H9 (cell line): ENCODE data around the gene CYP4F2. TPM values are rescaled to one million over a fixed set of nuclear protein-coding genes. Genes with fewer than 3 reads are reported as not detected.

Experiments used
- DNase-seq: peaks from one replicate; pipeline ENCODE4 v3.0.0-alpha.2; 2017
- H2AFZ ChIP-seq: one replicate; pipeline ENCODE4 v1.6.1; 2013; ENCODE audit warnings: mild to moderate bottlenecking, low read length, control low read depth, moderate library complexity
- H2AK5ac ChIP-seq: 2 replicates; pipeline ENCODE4 v1.6.1; 2013; ENCODE audit warnings: low read length, control low read depth, mixed read lengths; ENCODE audit not compliant: insufficient read length
- H2BK120ac ChIP-seq: one replicate; pipeline ENCODE4 v1.6.1; 2013; ENCODE audit warnings: low read depth, mild to moderate bottlenecking, low read length, control low read depth, inconsistent platforms; ENCODE audit not compliant: poor library complexity, severe bottlenecking
- H2BK12ac ChIP-seq: 2 replicates; pipeline ENCODE4 v1.6.1; 2013; ENCODE audit warnings: low read length, control low read depth, mixed read lengths, low read depth; ENCODE audit not compliant: insufficient read length
- H2BK15ac ChIP-seq: 2 replicates; pipeline ENCODE4 v1.6.1; 2013; ENCODE audit warnings: low read depth, low read length, control low read depth
- H2BK20ac ChIP-seq: one replicate; pipeline ENCODE4 v1.6.1; 2013; ENCODE audit warnings: low read depth, mild to moderate bottlenecking, low read length, control low read depth, inconsistent platforms; ENCODE audit not compliant: poor library complexity, severe bottlenecking
- H2BK5ac ChIP-seq: 2 replicates; pipeline ENCODE4 v1.6.1; 2013; ENCODE audit warnings: low read length, control low read depth, mixed read lengths; ENCODE audit not compliant: insufficient read length
- H3K14ac ChIP-seq: 2 replicates; pipeline ENCODE4 v1.6.1; 2013; ENCODE audit warnings: low read length, control low read depth; ENCODE audit not compliant: insufficient read depth
- H3K18ac ChIP-seq: 2 replicates; pipeline ENCODE4 v1.6.1; 2013; ENCODE audit warnings: low read depth, mild to moderate bottlenecking, mixed read lengths, low read length, control low read depth; ENCODE audit not compliant: insufficient read length
- H3K23ac ChIP-seq: 2 replicates; pipeline ENCODE4 v1.6.1; 2013; ENCODE audit warnings: low read length, control low read depth, mixed read lengths, low read depth; ENCODE audit not compliant: insufficient read length
- H3K23me2 ChIP-seq: 2 replicates; pipeline ENCODE4 v1.6.1; 2013; ENCODE audit warnings: low read depth, mild to moderate bottlenecking, mixed read lengths, low read length, control low read depth; ENCODE audit not compliant: insufficient read length, poor library complexity, severe bottlenecking
- H3K27ac ChIP-seq: 2 replicates; pipeline ENCODE4 v1.5.1; 2013; ENCODE audit warnings: low read length, control low read depth, mixed read lengths, low read depth; ENCODE audit not compliant: insufficient read length
- H3K27me3 ChIP-seq: 2 replicates; pipeline ENCODE4 v1.6.1; 2013; ENCODE audit warnings: low read length, control low read depth, inconsistent platforms; ENCODE audit not compliant: insufficient read depth
- H3K4ac ChIP-seq: 2 replicates; pipeline ENCODE4 v1.6.1; 2013; ENCODE audit warnings: low read depth, mild to moderate bottlenecking, control low read depth, inconsistent platforms, low read length, moderate library complexity
- H3K4me1 ChIP-seq: 2 replicates; pipeline ENCODE4 v1.6.1; 2013; ENCODE audit warnings: low read length, control low read depth, inconsistent platforms; ENCODE audit not compliant: insufficient read depth
- H3K4me2 ChIP-seq: 2 replicates; pipeline ENCODE4 v1.6.1; 2013; ENCODE audit warnings: low read length, control low read depth, mixed read lengths; ENCODE audit not compliant: insufficient read length, insufficient read depth
- H3K56ac ChIP-seq: 2 replicates; pipeline ENCODE4 v1.6.1; 2013; ENCODE audit warnings: low read depth, mild to moderate bottlenecking, mixed read lengths, low read length, control low read depth; ENCODE audit not compliant: insufficient read length
- H3K79me1 ChIP-seq: 2 replicates; pipeline ENCODE4 v1.6.1; 2013; ENCODE audit warnings: low read depth, mild to moderate bottlenecking, moderate library complexity, low read length, control low read depth, inconsistent platforms; ENCODE audit not compliant: insufficient read depth, poor library complexity, severe bottlenecking
- H3K79me2 ChIP-seq: 2 replicates; pipeline ENCODE4 v1.6.1; 2013; ENCODE audit warnings: low read length, control low read depth, inconsistent platforms; ENCODE audit not compliant: insufficient read depth
- H3K9ac ChIP-seq: 2 replicates; pipeline ENCODE4 v1.6.1; 2013; ENCODE audit warnings: low read length, control low read depth, mixed read lengths; ENCODE audit not compliant: insufficient read length; ENCODE audit errors: extremely low read depth
- H3K9me3 ChIP-seq: one replicate; pipeline ENCODE4 v1.6.1; 2013; ENCODE audit warnings: low read depth, low read length, inconsistent platforms; ENCODE audit not compliant: control insufficient read depth
- H3T11ph ChIP-seq: one replicate; pipeline ENCODE4 v1.6.1; 2013; ENCODE audit warnings: mild to moderate bottlenecking, low read length, control low read depth, inconsistent platforms
- H4K20me1 ChIP-seq: one replicate; pipeline ENCODE4 v1.6.1; 2013; ENCODE audit not compliant: control insufficient read depth, insufficient read length, insufficient read depth
- H4K5ac ChIP-seq: 2 replicates; pipeline ENCODE4 v1.6.1; 2013; ENCODE audit warnings: low read depth, mild to moderate bottlenecking, mixed read lengths, low read length, control low read depth; ENCODE audit not compliant: insufficient read length
- H4K8ac ChIP-seq: replicated peaks from 2 replicates; pipeline ENCODE4 v1.6.1; 2013; ENCODE audit warnings: low read length, control low read depth, mixed read lengths, low read depth; ENCODE audit not compliant: insufficient read length
- H4K91ac ChIP-seq: 2 replicates; pipeline ENCODE4 v1.6.1; 2013; ENCODE audit warnings: low read depth, mild to moderate bottlenecking, moderate library complexity, mixed read lengths, low read length, control low read depth; ENCODE audit not compliant: insufficient read length
- H3K27ac Mint-ChIP-seq, 3 experiments: 2 replicates in 2 of 3; 3 replicates in 1 of 3; pipeline ENCODE4 v1.8.0; 2020 to 2021; ENCODE audit warnings: mixed read lengths in 3 of 3, mild to moderate bottlenecking in 1 of 3, moderate library complexity in 1 of 3
- H3K27me3 Mint-ChIP-seq: 2 replicates; pipeline ENCODE4 v1.8.0; 2021; ENCODE audit warnings: low read depth, mild to moderate bottlenecking, moderate library complexity, mixed read lengths
- H3K36me3 Mint-ChIP-seq, 3 experiments: 2 replicates in 2 of 3; 3 replicates in 1 of 3; pipeline ENCODE4 v1.8.0; 2020 to 2021; ENCODE audit warnings: low read depth in 3 of 3, mixed read lengths in 3 of 3; ENCODE audit not compliant: insufficient read depth in 1 of 3
- H3K4me1 Mint-ChIP-seq, 2 experiments: 2 replicates each; pipeline ENCODE4 v1.8.0; 2020; ENCODE audit warnings: mixed read lengths in 2 of 2
- H3K4me3 Mint-ChIP-seq, 2 experiments: 2 replicates in 1 of 2; 3 replicates in 1 of 2; pipeline ENCODE4 v1.8.0; 2020 to 2021; ENCODE audit warnings: mild to moderate bottlenecking in 2 of 2, mixed read lengths in 2 of 2, moderate library complexity in 1 of 2
- H3K9me3 Mint-ChIP-seq, 2 experiments: 2 replicates in 1 of 2; 3 replicates in 1 of 2; pipeline ENCODE4 v1.8.0; 2020; ENCODE audit warnings: mild to moderate bottlenecking in 2 of 2, mixed read lengths in 2 of 2, moderate library complexity in 1 of 2
- WGBS: extraction: QIAGEN DNeasy Blood & Tissue Kit; methylation state at CpG from one replicate; pipeline ENCODE4 v1.1.7; 2013; ENCODE audit warnings: missing lambda C conversion rate, low lambda C conversion rate, mixed read lengths; ENCODE audit not compliant: insufficient read length; ENCODE audit errors: extremely low coverage; 5-methylcytosine and 5-hydroxymethylcytosine counted together
- total RNA-seq: library from RNA; stranded (reverse); gene quantifications from 2 replicates; pipeline ENCODE4 v1.2.1, GENCODE V29; 2021
- TF ChIP-seq, protein P1 (sequence below): fragments of 200-600 bp; sonication (generic); conservative IDR thresholded peaks from 3 replicates; pipeline ENCODE4 v1.8.0; 2021; ENCODE audit warnings: antibody characterized with exemption, mild to moderate bottlenecking

Gene CYP4F2
- total RNA-seq, 1 experiment from 2014 or later: not detected

DNA sequence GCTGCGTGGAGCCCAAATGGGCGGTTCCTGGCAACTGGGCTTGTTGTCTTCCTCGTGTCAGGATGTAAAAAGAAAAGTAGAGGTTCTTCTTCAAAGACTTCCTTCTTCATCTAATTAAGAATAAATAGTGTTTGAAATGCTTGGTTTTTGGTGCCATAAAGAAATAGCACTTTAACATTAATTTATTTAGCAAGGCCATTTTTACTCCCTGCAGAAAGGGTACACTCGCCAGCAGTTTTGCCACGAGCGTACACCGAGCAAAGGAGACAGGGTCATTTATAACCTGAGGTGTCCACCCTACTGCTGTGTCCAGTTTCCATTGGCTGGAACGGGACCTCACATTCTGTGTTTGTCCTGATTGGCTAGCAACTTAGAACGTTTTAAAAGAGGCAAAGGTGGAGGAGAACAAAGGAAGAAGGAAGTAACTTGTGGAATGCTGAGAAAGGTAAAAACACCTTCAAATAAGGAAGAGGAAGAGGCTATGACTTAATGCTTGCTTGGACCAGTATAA is 60.6 kb downstream of the CYP4F2 start:
- H3K14ac ChIP-seq: no peak overlapping the region
- H3K4me2 ChIP-seq: no peak overlapping the region
- peaks cover 74% of the 10 kb centered on the region for H3K9me3 ChIP-seq
- no peaks in the 10 kb centered on the region for H3K27me3 ChIP-seq
- H2AFZ ChIP-seq: no peak overlapping the region
- no peaks in the 10 kb centered on the region for H3K79me2 ChIP-seq
- H3K4ac ChIP-seq: no peak overlapping the region
- no peak overlapping the region for H2BK12ac ChIP-seq
- no peak overlapping the region for H3K27ac ChIP-seq
- H3K56ac ChIP-seq: no peak overlapping the region
- H2BK20ac ChIP-seq: no peak overlapping the region
- H4K20me1 ChIP-seq: no peaks in the 10 kb centered on the region
- H3K4me1 Mint-ChIP-seq: no peaks in the 10 kb centered on the region
- H2BK120ac ChIP-seq: no peak overlapping the region
- H3K4me1 ChIP-seq: no peaks in the 10 kb centered on the region
- no peak overlapping the region for H4K91ac ChIP-seq
- TF ChIP-seq, protein P1, sequence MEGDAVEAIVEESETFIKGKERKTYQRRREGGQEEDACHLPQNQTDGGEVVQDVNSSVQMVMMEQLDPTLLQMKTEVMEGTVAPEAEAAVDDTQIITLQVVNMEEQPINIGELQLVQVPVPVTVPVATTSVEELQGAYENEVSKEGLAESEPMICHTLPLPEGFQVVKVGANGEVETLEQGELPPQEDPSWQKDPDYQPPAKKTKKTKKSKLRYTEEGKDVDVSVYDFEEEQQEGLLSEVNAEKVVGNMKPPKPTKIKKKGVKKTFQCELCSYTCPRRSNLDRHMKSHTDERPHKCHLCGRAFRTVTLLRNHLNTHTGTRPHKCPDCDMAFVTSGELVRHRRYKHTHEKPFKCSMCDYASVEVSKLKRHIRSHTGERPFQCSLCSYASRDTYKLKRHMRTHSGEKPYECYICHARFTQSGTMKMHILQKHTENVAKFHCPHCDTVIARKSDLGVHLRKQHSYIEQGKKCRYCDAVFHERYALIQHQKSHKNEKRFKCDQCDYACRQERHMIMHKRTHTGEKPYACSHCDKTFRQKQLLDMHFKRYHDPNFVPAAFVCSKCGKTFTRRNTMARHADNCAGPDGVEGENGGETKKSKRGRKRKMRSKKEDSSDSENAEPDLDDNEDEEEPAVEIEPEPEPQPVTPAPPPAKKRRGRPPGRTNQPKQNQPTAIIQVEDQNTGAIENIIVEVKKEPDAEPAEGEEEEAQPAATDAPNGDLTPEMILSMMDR: no peak
- H4K5ac ChIP-seq: no peak overlapping the region
- no peak overlapping the region for H4K8ac ChIP-seq
- no peak overlapping the region for H2BK5ac ChIP-seq
- peaks cover 4% of the 10 kb centered on the region for H3K27me3 Mint-ChIP-seq
- no peak overlapping the region for H3K4me3 Mint-ChIP-seq
- H3K27ac Mint-ChIP-seq: no peak overlapping the region
- H3K9ac ChIP-seq: no peak overlapping the region
- H3K79me1 ChIP-seq: no peaks in the 10 kb centered on the region
- no peak overlapping the region for H2AK5ac ChIP-seq
- H3K23ac ChIP-seq: no peak overlapping the region
- H3K23me2 ChIP-seq: no peaks in the 10 kb centered on the region
- peaks cover 49 to 51% of the 10 kb centered on the region in 2 experiments for H3K9me3 Mint-ChIP-seq
- no CpG with 5 or more reads among the region's 9 CpGs for WGBS
- no peak overlapping the region for H3K18ac ChIP-seq
- no peak for DNase-seq
- H3T11ph ChIP-seq: no peak overlapping the region
- peaks cover 8 to 22% (median 11%) of the 10 kb centered on the region in 3 experiments for H3K36me3 Mint-ChIP-seq
- no peak overlapping the region for H2BK15ac ChIP-seq
